Medulla oblongata (tissue), 1 donor: ENCODE measurements around the gene DAPK2.
A peak's percentile ranks its signal among the peaks of the same experiment; 100 is the strongest.

Experiments used
- DNase-seq: peaks from one replicate; pipeline ENCODE4 v3.0.0-alpha.2; 2015; ENCODE audit errors: extremely low spot score

The DAPK2 gene

DNA sequence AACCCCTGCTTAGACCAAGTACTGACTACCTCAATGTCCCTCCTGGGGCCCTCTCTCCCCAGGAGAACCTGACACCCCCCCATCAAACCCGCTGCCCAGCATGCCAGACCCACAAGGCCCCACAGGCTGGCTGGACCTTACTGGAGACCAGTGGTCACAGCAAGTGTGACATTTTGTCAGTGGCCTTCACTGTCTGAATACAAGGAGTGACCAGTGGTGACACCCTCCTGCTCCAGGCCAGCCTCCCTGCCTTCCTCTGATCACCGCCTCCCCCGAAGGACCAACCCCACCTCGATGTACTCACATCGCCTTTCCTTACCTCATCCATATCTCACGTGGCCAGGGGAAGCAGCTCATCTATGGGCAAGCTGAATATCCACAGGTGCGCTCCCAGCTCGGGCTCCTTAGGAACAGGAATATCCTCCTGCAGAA is 150.5 kb downstream of the DAPK2 start:
- no peak for DNase-seq

DNA sequence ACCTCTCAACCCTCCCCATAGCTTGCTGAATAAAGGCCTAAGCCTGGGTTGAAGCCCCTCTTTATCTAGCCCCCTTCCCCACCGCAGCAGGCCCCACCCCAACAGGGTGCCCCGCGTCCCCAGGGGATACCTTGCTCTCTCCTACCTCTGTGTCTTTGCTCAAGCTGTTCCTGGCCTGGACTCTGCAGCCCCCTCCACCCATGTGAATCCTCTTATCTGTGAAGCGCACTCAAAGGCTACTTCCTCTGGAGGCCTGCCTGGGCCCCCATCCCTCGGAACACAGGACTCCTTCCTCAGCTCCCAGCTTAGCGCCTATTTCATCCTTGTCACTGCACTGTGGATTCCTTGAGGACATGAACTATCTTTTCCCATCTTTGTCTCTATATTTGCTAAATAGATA is 151.1 kb downstream of the DAPK2 start:
- DNase-seq, result no peak

DNA sequence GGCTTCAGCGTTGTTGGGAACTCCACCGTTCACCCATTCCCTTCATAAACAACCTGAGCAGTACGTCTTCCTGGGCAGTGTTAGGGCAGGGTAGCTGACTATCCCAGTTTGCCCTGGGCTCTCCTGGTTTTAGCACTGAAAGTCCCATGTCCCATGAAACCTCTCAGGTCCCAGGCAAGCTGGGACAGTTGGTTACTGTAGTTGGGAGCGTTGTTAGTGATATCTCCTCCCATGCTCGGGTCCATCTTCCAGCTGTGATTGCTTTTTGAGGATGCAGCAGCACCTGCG is 151.7 kb downstream of the DAPK2 start:
- no peak for DNase-seq

DNA sequence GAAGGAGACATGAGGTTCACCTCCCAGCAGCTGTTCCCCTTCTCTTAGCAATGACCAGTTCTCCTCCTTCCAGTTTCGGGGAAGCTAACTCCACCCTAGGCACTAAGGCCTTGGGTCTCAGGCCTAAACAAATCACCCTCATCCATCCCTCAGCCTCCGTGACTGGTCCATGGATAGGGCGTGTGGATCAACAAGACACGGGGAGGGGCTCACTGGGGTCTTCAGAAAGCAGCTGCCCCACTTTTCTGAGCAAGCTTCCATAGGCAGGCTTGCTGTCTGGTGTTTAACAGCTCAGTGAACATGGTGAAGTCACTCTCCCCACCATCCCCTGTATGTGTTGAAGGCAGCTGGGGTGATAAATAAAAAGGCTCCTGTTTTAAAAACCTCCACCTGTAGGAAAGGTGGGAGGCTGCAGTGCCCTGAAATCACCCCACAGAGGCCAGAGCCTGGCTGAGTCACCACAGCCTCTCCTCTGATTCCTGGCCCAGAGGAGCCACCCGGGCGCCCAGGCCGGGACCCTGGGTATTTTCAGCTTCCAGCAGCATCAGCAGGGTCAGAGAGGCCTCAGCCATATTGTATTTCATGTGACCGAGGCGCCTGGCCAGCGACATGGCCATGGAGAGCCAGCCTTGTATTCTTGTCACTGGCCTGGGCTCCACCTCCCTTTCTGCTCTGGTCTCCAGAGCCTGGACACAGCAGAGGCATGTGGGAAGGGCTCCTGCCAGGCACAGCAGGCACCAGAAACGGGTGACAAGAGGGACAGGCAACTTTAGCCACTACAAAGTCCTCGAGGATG is 152.2 kb downstream of the DAPK2 start:
- no peak for DNase-seq

DNA sequence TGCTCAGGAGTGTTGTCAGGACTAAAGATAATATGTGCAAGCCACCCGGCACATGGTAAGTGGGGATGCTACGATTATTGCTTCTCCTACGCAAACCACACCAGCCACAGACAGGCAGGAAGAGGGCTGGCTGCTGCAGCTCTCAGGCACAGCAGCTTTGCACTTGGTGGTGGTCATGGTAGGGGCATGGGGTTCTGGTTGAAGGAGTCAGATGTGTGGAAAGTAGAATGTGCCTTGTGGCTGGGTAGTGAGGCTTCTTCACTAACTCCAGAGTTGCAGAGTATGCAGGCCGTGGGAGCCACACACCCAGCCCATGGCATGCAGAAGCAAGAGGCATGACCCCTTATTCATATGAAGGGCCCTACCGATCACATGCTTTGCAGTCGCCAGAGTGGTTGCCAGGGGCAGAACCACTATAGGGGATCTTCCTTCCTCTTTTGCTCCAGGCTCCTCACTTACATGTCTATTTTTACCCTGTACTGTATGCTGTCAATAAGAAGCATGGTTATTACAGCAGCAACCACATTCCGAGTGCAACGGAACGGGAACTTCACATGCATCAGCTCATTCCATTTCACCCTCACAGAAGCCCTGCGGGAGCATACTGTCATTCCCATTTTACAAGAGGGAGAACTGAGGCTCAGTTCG is 153.4 kb downstream of the DAPK2 start:
- DNase-seq, result peak; percentile 52

DNA sequence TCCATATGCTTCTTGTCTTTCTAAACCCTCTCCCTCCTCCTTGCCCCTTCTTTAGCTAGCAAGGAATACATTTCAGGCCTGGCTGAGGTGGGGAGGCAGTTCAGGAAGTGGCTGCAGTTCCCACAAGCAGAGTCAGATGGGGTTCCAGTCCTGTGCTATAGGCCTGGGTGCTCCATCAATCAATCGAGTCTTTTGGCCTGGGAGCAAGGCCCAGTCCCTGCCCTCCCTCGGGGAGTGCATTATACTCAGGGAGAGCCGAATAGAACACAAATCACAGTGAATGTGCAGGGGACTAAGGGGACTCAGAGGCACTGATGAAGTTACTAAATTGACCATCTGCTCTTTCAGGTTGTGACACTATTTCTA is 154.5 kb downstream of the DAPK2 start:
- no peak for DNase-seq

DNA sequence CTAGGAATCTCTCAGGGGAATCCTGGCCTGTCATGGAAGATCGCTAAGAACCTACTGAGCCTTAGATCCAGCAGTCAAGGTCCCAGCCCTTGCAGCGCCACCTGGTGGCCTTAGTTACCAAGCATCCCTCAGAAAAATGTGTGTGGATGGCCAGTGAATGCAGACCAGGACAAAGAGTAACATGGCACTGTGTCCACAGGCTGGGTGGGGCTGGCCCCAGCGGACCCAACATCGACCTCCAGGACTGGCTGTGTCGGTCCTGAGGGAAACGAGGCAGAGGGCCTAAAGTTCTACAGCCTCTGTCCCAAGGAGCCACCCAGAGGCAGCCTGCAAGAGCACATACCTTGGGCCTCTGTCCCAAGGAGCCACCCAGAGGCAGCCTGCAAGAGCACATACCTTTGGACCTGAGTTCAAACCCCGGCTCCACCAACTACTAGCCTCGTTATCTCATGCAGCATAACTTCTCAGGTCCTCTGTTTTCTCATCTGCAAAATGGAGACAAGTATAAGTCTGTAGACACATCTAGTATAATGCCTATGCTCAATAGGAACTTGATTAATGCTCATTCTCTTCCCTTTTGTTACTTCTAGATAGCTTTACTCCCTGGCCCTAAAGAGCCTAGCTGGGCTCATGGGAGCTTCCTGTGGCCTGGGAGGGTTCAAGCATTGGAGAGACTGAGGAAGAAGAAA is 155.1 kb downstream of the DAPK2 start:
- peak; percentile 89 for DNase-seq

DNA sequence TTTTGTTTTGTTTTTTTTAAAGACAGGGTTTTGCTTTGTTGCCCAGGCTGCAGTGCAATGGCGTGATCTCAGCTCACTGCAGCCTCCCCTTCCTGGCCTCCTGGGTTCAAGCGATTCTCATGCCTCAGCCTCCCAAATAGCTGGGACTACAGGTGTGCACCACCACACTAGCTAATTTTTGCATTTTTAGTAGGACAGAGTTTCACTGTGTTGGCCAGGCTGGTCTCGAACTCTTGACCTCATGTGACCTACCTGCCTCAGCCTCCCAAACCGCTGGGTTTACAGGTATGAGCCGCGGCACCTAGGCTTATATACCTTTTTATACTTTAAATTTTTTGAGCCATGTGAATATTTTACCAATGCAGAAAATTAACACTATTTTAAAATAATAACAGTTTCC is 155.7 kb downstream of the DAPK2 start:
- no peak for DNase-seq

DNA sequence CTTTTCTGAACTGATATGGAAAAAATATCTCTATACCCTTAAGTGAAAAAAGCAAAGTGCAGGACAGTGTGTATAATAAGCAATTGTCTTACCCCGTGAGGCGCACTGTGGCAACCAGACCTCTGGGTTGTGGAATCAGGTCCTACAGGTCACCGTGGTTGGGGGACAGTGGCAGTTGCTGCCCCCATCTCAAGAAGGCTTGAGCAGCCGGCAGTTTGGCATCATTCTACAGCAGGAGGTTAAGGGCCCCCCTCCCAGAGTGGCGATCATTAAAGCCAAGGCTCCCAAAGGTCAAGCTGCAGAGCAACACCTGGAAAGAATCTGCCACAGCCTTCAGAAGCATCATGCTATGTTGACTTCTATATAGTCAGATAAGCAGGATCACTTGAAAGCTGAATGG is 156.5 kb downstream of the DAPK2 start:
- no peak for DNase-seq

DNA sequence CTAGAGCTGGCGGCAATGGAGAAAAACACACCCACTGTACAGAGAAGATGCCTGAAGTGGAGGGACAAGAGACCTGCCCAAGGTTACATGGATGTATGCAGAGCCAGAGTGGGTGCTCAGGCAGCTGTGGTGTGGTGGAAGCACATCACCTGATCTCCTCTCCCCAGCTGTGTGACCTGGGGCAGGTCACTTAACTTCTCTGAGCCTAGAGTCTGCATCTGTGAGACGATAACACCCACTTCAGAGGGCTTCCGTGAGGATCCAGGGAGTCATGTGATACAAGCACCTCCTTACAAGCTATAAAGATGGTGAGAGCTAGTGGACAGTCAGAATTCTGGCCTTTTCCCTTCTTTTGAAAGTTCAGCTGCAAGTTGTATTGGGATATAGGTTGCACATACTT is 157.5 kb downstream of the DAPK2 start:
- no peak for DNase-seq

DNA sequence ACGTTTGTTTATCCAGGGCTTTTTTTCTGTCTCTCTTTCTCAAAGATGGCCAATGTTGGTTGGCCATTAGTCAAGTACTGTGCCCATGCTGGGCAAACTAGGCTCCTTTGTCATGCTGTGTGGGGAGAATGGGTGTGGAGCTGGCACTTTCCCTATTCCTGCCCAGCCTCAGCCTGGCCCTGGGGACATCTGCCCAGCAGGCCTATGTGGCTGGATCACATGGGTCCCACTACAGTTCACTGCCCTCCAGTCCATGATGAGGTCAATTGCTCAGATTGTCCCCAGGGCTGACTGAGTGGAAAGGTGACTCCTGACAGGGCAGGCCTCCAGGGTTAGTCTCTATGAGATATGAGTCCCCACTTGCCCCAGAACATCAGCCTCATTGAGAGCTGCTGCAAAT is 158.1 kb downstream of the DAPK2 start:
- peak; percentile 40 for DNase-seq

DNA sequence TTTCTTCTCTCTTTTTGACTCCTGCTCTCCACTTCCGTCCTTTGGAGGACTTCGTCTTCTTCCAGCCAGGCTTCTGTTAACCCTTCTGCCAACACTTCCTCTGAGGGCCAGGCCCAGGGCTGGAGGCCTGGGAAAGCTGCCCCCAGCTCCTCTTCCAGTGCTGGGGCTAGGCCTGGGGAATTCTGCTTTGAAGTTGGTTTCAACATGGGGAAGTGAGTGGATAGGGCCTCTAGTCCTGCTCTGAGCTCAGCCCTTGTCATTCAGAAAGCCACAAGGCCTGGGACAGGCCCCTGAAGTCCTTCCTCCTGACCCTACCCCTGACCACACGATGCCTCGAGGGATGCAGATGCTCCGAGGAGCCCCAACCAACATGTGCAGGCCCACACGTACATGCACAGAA is 158.7 kb downstream of the DAPK2 start:
- DNase-seq, result peak; percentile 12

DNA sequence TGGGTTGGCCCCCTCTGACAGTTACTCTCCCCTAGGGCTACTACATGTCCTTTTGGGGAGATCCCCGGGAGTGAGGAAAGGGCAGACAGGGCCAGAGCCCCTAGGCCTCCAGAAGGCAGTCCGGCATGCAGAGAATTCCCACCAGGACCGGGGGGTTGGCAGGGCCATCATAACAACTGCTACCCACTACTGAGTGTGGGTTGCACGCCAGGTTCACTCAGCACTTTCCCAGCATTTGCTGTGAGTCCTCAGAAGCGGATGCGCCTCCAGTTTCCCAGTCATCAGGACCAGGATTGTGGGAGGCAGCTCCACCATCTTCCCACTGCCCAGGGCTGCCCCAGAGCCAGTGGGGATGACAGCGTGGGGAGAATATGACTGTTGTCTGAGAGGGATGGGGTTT is 161.3 kb downstream of the DAPK2 start:
- DNase-seq, result no peak

DNA sequence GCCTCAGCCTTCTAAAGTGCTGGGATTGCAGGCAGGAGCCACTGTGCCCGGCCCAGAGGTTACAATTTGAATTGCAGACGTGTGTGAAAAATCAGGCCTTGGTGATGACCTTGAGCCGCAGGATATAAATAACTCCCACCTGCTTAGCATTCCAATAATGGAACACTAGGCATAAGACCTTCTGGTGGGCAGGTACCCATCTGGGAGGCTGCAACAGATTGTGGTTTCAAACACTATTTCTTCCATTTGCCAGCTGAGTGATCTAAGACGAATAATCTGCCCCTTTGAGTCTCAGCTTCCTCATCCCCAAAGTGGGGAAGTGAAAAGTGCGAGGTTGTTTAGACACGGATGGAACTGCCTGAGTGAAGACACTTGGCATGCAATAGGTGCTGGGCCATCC is 164.9 kb downstream of the DAPK2 start:
- peak; percentile 44 for DNase-seq

DNA sequence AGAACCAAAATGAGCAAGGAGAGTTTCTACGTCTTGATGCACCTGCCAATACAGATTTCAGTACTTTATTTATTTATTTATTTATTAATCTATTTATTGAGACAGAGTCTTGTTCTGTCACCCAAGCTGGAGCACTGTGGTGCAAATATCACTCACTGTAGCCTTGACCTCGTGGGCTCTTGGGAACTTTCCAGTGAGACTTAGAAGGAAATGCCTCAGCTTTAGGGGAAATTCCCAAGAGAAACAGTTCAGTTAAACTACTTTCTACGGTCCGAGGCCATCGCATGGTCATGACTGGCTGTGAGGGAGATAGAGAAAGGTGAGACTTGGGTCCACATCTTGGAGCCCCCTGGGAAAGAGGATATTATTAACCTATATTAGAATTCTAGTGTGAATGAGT is 165.5 kb downstream of the DAPK2 start:
- DNase-seq, result no peak

DNA sequence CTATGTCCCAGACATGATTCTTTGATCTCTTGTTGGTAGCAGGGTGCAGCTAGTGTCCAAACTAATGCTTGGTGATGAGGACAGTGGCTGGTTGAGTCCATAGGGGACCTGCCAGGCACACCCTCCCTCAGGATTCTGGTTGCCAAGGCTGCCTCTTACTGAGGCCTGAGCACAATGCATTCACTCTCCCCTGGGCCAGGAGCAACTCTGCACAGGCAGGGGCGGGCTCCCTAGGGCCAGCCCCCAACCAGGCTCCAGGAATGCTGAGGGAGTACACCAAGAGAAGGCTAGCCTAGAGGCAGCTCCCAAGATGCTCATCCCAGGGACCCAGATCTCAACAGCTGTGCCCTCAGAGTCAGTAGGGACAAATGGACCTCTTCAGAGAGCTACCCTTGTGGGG is 166.3 kb downstream of the DAPK2 start:
- DNase-seq, result no peak

DNA sequence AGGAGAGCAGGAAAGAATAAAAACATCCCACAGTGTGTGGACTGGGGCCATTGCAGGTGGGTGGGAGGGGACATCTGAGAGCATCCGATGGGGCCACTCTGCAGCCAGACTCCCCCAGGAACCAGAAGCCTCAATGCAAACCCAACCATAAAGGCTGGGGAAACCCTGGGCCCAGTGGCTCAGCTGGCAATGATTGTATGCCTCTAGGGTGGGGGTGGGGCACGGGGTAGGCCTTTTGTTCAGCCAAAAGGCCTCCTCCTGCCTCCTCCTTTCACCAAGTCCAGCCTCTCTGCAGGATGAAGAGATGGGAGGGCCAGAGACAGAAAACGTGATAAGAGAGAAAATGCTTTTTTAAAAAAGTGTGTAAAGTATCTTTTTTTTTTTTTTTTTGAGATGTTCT is 167.1 kb downstream of the DAPK2 start:
- DNase-seq, result no peak

DNA sequence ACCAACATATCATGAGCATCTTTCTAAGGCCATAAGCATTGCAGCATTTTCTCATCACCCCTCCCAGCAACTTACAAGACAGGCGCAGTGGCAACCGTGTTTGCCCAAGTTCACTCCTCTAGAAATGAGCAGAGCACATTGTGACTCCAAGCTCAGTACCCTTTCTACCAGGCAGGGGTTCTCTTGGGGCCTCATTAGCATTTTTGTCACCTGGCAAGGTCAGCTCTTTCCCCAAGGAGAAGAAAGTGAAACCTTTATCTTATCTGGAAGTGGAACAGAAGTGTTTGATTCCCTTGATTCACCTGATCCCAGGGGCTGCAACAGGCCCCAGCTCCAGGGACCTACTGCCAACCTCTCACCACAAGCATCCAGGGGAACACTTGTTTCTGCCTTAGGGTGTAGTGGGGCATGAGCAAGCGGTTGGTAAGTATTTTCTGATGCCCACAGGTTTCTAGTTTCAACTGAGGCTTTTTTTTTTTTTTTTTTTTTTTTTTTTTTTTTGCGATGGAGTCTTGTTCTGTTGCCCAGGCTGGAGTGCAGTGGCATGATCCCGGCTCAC is 168.5 kb downstream of the DAPK2 start:
- no peak for DNase-seq

DNA sequence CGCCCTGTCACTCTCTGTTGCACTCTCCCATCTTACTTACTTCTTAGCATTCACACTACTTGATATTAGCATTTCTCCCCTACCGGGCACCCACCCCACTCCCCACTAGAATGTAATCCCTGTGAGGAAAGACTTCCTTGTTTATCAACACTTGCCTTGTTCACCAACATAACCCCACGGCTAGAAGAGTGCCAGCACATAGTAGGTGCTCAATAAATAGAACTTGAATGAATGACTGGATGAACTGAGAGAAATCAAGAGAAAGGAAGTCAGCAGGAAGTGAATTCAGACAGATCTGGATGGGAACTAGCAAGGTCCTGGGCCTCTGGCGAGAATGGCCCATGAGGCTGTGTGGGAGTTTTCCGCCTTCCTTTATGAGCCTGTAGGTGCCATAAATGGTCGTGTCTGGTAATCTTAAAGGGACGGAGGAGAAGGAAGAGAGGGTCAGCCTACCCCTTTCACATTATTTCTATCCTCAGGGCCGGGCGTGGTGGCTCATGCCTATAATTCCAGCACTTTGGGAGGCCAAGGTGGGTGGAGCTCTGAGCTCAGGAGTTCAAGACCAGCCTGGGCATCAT is 170.1 kb downstream of the DAPK2 start:
- no peak for DNase-seq

DNA sequence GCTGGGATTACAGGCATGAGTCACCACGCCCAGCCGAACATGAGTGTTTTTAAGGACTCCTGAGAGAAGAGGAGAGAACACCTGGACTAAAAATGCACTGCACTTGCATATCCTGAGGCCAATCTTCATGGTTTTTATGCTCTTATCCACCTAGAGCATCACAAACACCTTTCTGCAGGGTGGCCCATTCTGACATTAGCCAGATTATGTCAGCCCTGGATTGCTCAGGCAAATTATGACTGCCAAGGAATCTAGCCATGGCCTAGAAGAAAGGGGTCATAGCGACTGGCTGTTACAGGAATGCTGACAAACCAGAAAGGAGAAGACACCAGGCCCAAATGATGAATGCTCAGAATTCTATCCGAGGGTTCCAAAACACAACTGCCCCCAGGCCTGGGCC is 171.7 kb downstream of the DAPK2 start:
- DNase-seq, result no peak

DNA sequence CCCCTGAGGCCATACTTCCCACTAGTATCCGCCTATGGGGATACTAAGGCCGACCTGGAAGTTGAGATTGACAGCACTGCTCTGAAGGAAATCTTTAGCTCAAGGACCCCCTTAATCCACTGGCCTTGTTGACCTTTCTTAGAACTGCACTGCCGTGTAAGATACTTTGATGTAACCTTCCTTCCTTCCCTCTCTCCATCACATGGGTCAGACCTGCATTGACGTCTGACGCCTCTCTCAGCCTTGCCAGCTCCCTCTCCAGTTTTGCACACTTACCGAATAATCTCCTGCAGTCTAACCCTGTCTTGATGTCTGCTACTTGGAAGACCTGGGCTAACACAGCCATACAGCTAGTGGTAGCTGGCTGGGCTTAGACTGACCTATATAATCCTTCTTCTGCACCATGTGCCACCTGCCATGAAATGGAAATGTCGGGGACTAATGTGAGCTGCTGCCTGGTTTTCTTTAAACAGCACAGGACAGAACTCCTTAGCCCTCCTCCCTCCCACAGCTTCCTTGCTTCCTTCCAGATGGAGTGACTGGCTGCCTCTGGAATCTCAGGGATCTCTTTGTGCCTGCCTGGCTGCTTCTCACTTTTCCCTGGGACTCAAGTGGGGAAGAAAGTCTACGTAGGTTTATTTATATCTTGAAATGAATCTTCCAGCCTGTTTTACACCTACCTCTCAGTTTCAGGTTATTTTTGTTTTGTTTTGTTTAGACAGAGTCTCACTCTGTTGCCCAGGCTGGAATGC is 173.3 kb downstream of the DAPK2 start:
- DNase-seq, result no peak
